ENCODE data around the gene CEP63.

Gene CEP63

DNA sequence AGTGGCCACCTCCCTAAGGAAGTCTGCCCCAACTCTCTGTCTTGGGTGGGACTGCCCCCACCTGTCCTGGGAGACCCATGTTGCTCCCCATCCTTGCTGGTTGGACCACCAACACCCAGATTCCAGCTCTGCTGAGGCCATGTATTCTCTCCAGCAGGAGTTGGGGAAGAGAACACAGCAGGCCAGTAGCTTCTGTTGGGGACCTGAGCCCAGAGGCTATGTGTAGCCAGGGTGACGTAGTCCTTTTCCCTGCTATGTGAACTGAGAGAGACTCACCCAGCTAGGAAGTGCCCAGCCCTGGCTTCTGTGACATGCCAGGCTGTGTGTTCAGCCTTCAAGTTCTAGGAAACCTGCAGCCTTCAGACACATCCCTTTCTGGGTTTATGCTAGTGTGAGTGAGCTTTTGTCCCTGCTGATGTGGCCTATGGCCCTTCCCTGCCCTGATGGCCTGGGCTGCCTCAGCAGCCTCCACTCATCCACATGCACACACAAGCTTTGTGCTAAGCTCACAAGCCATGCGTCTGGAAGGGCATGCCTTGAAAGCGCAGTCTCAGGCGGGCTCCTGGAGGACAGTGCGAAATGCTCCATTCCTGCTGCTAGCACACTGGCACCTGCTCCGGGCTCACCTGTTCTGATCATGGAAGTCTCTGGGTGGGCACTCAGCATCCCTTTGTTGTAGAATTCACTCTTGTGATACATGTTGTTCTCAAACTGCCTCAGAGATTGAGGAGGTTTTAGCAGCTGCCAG lies 122.3 kb downstream of the CEP63 start:
- DNase-seq (ENCODE audit: low read depth, low spot score): no peak

DNA sequence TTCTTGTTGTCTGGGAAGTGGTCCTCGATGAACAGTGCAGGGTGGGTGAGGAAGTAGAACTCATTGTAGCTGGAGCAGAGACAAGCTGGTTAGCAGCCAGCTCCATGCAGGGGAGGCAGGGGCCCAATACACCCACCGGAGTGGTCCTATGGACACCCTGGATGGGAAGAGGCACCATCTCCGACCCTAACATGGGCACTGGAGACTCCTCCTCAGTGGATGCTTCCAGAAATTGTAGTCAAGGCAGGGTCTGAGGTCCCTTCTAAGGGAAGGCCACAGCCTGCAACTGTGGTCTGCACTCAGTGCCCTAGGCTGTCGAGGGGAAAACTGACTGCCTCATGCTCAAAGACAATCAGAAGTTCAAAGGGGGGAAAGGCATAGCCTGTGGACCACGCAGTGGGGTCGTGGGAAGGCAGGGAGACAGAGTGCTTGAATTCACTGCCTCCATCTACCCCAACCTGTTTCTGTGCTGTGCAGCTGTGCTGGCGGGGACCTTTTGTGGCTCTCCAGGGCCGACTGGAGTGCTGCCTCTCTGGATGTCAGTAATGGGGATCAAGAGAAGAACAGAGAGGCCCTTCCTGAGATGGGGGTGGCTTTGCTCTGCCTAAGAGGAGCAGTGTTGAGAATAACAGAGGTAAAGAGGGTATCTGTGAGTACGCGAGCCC lies 123.0 kb downstream of the CEP63 start:
- DNase-seq (ENCODE audit: low read depth, low spot score): no peak

DNA sequence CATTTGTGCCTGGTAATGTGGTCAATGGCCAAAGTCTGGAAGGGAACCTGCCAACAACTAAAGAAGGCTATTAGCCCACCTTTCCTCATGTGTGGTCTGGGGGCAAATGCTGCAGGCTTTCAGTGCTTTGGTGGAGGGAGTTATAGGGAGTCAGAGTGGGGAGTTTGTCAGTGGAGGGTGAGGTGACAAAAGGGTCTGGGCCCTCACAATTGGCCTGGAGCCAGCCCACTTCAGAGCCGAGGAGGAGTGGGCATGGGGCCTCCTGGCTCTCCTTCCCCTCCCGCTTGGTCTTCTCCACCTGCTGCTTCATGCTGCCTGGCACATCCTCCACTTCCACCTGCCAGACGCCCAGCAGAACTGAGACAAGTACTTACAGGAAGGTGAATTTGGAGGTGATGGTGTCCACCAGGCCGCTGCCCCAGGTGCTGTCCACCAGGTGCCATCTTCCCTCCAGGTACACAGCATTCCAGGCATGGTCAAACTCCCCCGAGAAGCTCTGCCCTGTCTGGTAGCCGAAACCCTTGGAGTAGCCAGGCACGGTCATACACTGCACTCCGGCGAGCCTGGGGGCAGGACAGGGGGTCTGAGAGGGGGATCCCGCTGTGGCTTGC lies 124.1 kb downstream of the CEP63 start:
- DNase-seq (ENCODE audit: low read depth, low spot score): no peak

DNA sequence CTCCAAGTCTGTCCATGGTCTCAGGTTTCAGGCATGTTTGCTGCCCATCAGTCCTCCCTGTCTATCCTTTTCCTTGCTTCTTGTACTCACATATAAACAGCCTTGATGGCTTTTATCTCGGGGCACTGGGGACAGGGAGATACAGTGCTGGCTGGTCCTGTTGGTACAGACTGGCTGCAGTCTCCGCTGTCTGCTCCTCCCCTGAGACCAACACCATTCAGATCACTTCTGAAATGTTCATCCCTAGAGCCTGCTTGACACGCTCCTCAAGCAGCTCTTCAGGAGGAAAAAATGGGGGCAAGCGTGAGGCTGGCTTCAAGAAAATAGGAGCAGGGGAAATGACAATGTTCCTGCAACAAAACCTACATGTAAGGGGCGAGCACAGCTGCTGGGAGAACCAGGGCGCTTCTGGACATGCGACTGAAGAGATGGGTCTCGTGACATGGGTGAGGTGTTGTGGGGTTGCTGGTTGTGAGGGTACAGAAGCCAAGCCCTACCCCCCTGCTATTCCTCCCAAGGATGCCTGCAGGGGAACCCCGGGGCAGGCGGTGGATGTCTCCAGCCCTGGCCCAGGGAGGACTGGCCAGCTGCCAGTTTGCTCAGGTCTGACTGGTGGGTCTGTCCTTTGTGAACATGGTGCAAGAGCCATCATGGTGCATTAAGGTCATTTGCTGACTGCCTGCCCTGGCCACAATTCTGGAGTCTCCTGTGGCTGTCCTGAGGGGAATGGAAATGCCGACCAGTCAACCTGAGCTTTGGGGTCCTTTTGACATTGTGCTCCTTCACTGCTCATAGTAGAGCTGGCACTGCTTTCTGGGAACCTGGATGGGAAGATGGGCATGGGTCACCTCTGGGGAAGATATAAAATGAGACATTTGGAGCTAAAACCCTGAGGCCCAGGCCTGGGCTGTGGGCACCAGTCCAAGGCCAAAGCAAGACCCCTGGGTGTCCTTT lies 124.9 kb downstream of the CEP63 start:
- DNase-seq (ENCODE audit: low read depth, low spot score): no peak

DNA sequence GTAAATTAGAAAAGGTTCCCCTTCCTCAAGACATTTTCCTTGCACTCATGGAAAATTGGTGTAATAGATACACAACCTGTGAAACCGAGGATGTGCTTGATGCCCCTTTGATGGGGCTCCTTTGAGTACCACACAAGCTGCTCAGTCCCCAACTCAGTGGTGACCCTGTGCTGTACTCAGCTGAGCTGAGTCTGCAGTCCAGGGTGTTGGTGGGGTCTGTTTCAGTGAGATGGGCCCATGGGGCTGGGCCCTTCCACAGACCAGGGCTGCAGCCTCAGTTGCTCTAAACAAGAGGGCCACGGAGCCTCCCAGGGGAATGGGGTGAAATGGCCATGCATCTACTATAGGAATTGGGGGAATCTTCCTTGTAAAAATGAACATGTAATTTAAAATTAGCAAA lies 125.7 kb downstream of the CEP63 start:
- no peak for DNase-seq (ENCODE audit: low read depth, low spot score)

DNA sequence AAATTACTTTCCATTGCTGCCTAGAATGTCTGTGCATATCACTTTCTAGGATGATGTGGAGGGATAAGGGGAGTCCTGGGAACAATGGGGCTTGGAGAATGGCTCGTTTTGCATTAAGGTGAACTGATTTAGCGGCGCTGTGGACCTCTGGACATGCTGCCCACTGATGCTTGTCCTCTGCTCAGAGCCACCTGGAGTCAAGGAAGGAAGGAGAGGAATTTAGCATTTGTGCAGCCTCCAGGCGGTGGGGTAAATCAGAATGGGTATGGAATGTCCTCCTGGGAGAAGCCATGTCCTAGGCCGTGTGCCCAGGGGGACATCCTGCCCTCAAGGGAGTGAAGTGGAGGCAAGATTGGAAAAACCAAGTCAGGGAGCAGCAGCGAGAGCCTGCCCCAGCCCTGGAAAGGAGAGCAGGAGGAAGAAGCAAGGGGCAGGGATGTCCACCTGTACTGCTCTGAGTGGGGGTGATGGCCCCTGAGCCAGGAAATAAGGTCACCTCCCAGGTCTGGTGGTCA lies 127.2 kb downstream of the CEP63 start:
- DNase-seq (ENCODE audit: low read depth, low spot score): no peak

DNA sequence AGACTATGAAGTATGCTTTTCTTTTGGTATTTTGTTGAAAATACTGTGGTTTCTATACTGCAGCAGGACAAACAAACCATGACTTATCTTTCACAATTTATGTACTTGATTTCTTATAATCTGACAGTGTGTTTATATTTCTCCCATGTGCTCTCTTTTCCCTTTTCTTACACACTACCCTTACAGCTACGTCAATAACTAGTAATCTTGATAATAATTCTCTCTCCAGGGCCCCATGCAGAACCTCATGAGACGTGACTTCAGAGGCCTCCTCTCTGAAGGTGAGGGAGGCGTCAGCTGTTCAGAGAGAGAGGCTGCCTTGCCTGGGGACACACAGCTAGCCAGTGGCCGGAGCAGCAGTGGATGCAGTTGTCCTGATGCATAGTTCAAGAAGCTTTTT lies 129.1 kb downstream of the CEP63 start:
- DNase-seq (ENCODE audit: low read depth, low spot score): no peak

DNA sequence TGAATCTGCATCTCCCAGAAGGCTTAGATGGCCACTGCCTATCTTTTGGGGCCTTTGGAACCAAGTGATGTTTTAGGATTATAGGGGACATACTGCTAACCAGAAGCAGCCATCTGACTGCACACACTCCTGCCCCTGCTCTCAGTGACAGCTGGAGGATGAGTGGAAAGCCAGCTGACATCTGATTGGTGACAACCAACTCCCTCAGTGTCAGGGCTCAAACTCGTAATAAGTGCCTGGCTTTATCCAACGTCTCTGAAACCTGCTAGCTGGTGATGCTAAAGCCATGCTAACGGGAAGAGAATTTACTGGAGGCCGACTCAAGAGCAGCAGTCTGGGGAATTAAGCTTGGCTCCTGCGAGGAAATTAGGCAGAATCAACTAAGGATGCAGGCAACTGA lies 129.9 kb downstream of the CEP63 start:
- DNase-seq (ENCODE audit: low read depth, low spot score): no peak

DNA sequence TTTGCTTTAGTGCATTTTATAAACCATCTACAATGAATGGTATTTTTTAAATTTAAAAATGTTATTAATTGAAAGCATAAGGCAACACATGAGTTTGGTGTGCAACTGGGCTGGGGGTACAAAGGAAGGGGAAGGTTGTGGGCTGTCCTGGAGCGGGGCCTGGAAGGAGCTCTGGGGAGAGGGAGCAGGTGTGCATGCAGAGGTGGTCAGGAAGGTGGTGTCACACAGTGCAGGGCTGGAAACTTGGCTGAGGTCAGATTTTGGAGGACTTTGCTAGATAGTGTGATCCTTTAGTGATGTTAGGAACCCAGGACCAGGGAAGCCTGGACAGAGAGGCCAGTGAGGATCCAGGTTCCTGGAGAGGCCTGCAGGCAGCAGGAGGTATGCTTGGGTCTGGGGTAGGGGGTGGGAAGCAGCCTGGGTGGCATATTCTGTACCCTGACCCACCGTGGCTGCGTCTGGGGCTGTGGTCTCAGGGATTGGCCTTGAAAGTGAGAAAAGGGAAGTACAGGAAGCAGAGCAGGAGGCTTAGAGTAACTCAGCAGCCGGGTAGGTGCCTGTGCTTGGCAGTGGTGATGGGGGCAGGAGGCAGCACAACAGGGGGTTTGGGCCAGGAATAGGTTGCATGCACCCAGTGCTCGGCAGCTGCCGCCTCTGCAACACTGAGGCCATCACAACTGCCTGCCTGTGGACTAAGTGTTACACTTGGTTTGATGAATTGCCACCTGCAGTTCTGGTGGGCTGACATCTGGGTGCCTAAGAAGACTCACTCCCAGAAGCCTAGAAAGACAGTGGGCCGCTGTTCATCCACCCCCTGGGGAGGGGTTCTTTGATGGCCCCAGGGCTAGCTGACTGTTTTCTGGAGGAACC lies 132.0 kb downstream of the CEP63 start:
- no peak for DNase-seq (ENCODE audit: low read depth, low spot score)

DNA sequence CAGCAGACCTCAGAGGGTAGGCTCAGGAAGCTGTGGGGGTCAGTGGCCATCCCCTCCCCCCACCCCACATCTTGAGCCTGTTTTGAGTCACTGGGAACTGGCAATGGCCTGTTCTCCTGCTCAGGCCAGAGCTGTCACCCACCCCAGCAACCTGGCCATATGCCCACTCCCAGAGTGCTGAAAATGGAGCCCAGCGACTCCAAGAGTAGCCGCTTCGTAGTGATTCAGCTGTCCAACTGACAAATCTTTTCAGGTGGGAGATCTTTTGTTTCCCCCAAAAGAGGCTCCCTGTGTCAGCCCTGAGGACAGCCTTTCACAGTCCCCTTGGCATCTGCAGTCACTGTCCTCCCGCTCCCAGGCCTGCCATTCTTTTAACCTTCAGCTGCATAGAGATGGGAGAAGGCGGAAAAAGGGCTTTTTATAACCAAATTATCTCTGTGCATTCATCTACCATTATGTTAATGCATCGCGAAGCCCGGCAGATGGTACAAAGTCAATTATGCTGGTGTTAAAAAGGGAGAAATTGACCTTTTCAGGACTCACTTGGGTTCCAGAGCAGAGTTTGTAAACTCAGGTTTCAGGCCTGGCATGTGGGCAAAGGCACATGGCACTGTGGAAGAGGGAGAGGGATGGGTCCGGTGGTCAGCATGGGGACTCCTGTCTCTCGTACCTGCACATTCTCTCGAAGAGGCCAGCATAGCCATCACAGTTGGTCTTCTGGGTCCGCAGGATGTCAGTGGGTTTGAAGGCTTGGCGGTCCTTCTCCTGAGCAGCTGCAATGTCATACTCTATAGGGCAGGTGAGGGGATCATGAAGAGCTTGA lies 132.8 kb downstream of the CEP63 start:
- no peak for DNase-seq (ENCODE audit: low read depth, low spot score)

DNA sequence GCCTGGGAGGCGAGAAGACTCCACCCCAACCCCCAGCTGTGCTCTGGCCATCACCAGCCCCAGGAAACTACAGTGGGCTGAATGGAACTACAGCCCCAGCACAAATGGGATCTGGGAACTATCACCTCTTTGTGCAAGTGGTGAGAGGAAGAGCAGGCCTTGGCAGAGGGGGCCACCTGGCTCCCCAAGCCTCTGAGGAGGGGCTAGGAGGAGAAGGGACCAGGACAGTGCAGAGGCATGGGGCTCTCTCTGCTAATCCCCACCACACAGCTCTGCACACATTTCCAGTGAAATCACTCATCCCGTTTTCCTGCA lies 133.4 kb downstream of the CEP63 start:
- DNase-seq (ENCODE audit: low read depth, low spot score): no peak

DNA sequence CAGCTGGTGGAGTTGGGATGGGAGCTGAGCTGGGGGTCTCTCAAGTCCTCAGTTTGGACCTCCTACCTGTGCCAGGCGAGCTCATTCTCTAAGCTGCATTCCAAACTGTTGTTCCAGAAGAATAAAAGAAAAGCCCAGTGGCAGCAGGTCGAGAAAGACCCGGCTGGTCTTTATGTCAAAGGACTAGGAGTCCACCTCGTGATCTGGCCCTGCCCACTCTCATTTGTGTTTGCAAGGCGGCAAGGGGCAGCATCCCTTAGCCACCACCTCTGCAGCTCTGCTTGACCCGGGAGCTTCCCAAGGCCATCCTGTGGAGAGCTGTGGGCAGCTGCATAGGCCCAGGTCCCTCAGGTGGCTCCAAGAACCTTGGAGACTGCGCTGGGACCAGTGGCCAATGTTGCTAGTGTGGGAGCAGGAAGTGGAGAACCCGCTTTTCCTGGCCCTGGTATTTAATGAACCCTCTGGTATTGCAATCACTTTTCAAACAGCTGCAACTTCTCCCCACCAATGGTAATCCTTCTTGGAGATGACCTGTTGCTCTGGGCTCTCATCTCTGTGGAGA lies 134.1 kb downstream of the CEP63 start:
- no peak for DNase-seq (ENCODE audit: low read depth, low spot score)

DNA sequence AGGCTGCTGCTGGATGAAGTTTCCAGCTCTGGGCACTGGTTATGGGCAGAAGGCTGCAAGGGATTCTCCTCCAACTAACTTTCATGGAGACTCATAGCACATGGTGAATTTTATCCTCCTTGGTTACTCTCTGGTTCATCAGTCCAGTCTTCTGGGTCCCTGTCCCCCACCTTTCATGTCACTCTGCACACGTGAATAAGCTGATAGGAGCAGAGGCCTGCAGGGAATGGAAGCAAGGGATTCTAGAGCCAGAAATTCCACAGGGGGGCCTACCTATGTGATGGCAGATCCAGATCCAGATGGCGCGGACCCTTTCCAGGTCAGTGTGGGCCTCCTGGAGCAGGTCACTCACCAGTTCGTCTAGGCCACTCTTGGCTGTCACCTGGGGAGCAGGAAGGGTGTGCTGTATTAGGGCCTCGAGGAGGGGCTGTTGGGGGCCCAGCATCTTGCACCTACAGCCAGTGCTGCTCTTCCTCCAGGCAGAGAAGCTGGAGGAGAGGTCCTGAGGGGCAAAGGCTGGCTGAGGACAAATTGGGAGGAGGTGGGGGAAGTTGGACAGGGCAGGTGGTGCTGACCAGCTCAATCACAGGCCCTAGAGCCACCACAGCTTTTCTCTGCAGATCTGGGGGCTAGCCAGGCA lies 134.7 kb downstream of the CEP63 start:
- no peak for DNase-seq (ENCODE audit: low read depth, low spot score)

DNA sequence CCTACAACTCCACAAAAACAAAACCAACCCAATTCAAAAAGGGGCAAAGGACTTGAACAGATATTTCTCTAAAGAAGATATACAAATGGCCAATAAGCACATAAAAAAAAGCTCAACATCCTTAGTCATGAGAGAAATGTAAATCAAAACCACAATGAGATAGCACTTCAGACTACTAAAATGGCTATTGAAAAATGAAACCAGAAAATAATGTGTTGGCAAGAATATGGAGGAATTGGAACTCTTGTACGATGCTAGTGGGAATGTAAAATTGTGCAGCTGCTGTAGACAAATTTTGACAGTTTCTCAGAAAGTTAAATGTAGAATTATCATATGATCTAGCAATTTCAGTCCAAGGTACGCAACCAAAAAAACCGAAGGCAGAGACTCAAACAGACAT lies 136.0 kb downstream of the CEP63 start:
- DNase-seq (ENCODE audit: low read depth, low spot score): no peak

DNA sequence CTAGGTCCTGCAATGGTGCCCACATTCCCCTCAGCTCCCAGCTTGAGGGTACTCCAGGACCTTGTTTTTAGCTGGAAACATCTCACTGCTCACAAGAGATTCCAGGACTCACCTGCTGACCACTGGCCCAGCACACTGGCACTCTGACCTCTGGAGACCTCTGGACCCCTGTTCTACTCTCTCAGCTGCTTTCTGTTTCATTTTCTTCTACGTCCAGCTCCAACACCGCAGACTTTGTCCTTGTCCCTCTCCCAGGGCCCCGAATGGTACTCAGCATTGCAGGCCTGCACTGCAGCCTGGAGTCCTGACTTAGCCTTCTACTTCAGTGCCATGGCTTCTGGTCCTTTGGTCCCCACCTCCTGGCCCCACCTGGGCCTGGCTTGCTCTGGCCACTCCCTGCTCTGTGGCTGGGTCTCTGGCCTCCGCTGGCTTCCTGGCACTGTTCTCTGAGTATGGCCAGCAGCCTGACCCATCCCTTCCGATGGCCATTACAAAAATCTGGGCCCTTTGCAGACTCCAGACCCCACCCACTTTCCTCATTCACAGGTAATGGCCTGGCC lies 137.0 kb downstream of the CEP63 start:
- DNase-seq (ENCODE audit: low read depth, low spot score): no peak

DNA sequence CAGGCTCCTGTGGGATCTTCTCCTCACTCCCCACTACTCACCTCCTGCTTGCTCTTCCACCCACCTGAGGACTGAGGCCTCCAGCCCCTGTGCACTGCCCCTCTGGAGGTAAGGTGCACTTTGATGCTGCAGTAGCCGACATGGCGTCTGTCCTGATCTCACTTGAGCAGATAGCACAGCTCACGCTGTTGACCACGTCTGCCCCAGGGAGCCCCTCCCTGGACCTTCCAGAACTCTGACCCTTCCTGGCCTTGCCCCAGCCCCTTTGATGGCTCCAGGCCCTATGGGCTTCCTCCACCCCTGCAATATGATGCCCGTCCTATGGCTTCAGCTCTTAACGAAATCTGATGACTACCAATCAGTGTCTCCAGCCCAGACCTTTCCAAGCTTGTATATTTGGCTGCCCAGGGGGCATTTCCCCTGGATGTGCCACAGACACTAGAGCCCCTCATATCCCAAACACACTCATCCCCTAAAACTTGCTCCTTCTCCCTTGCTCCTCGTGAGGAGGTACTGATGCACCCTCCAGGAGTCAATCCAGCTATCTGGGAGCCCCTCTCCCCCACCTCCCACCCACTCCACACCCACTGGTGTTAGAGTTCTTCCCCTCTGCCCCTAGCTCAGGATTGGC lies 137.9 kb downstream of the CEP63 start:
- no peak for DNase-seq (ENCODE audit: low read depth, low spot score)
